Smooth muscle cell (in vitro differentiated cells): Measurements from ENCODE around the gene STK24. TPM values are rescaled to one million over a fixed set of nuclear protein-coding genes. Genes with fewer than 3 reads are reported as not detected.

Experiments used
- DNase-seq: peaks from one replicate; lab custom pipeline; 2025; ENCODE audit not compliant: unreplicated experiment; lab: John Stamatoyannopoulos, UW
- H2AFZ ChIP-seq: fragments of 200-600 bp; sonication (generic); 2 replicates; pipeline ENCODE4 v1.6.0; 2016; ENCODE audit warnings: antibody characterized with exemption, low read depth, mild to moderate bottlenecking
- H3F3A ChIP-seq: fragments of 200-600 bp; sonication (generic); 2 replicates; pipeline ENCODE4 v1.6.0; 2017; ENCODE audit warnings: antibody characterized with exemption, low read depth
- H3K27ac ChIP-seq: fragments of 200-600 bp; sonication (generic); 2 replicates; pipeline ENCODE4 v1.5.1; 2016; ENCODE audit warnings: low read depth, mild to moderate bottlenecking
- H3K27me3 ChIP-seq: fragments of 200-600 bp; sonication (generic); 2 replicates; pipeline ENCODE4 v1.6.1; 2016; ENCODE audit warnings: low read depth, mild to moderate bottlenecking
- H3K36me3 ChIP-seq: fragments of 200-600 bp; sonication (generic); 2 replicates; pipeline ENCODE4 v1.5.1; 2016; ENCODE audit warnings: low read depth
- H3K4me1 ChIP-seq: fragments of 200-600 bp; sonication (generic); 2 replicates; pipeline ENCODE4 v1.5.1; 2016; ENCODE audit warnings: low read depth
- H3K4me2 ChIP-seq: fragments of 200-600 bp; sonication (generic); 2 replicates; pipeline ENCODE4 v1.6.0; 2016; ENCODE audit warnings: mild to moderate bottlenecking
- H3K4me3 ChIP-seq: fragments of 200-600 bp; sonication (generic); 2 replicates; pipeline ENCODE4 v1.5.1; 2016; ENCODE audit warnings: mild to moderate bottlenecking
- H3K79me2 ChIP-seq: fragments of 200-600 bp; sonication (generic); 2 replicates; pipeline ENCODE4 v1.6.0; 2016; ENCODE audit warnings: low read depth, mild to moderate bottlenecking
- H3K9ac ChIP-seq: fragments of 200-600 bp; sonication (generic); 2 replicates; pipeline ENCODE4 v1.6.0; 2016; ENCODE audit warnings: low read depth
- H3K9me3 ChIP-seq: fragments of 200-600 bp; sonication (generic); replicated peaks from 2 replicates; pipeline ENCODE4 v1.5.1; 2016; ENCODE audit warnings: low read depth
- H4K20me1 ChIP-seq: fragments of 200-600 bp; sonication (generic); 2 replicates; pipeline ENCODE4 v1.6.0; 2016; ENCODE audit warnings: low read depth
- CTCF ChIP-seq: fragments of 200-600 bp; sonication (generic); IDR thresholded peaks from 2 replicates; pipeline ENCODE4 v1.5.1; 2017; ENCODE audit warnings: borderline replicate concordance, mild to moderate bottlenecking, antibody characterized with exemption; ENCODE audit not compliant: insufficient read depth, poor library complexity, severe bottlenecking
- WGBS: methylation state at CpG from one replicate; pipeline ENCODE4 v1.1.7; 2016; ENCODE audit warnings: low lambda C conversion rate; 5-methylcytosine and 5-hydroxymethylcytosine counted together
- polyA plus RNA-seq: library from polyadenylated mRNA; unstranded; fragments of >200 nt; fragmentation: Nextera tagmentation; extraction: Ambion mirVana; gene quantifications from 2 replicates; pipeline ENCODE4 v1.2.1, GENCODE V29; 2016
- total RNA-seq: library from RNA; depleted of rRNA; stranded (reverse); fragments of >200 nt; gene quantifications from 2 replicates; pipeline ENCODE4 v1.2.3, GENCODE V29; 2014

STK24 gene
- total and polyA plus RNA-seq, 2 experiments from 2014 or later = 80.2 to 89.1 TPM

GRCh38 chr13:98567140-98567539 lies 9.8 kb downstream of the STK24 start:
- no peak overlapping the region for H3K4me3 ChIP-seq
- 98% methylated on average over 13 of the region's 13 CpGs for WGBS
- H3K9ac ChIP-seq = no peak overlapping the region
- no peak overlapping the region for H2AFZ ChIP-seq
- no peak for TF ChIP-seq CTCF
- H4K20me1 ChIP-seq = peaks cover 98% of the 10 kb centered on the region
- peak overlapping the region; percentile 40 for H3K27ac ChIP-seq
- DNase-seq = no peak
- H3K27me3 ChIP-seq = no peaks in the 10 kb centered on the region
- H3F3A ChIP-seq = peaks cover 15% of the 10 kb centered on the region
- H3K4me2 ChIP-seq = no peak overlapping the region
- peaks cover 37% of the 10 kb centered on the region for H3K4me1 ChIP-seq
- peaks cover 100% of the 10 kb centered on the region for H3K79me2 ChIP-seq
- no peaks in the 10 kb centered on the region for H3K9me3 ChIP-seq
- no peaks in the 10 kb centered on the region for H3K36me3 ChIP-seq

GRCh38 chr13:98565726-98566565 lies 11.0 kb downstream of the STK24 start:
- Histone ChIP-seq H3K79me2 (peaks cover 100% of the 10 kb centered on the region), H3K4me3 (no peak overlapping the region), H3K27me3 (no peaks in the 10 kb centered on the region), H3K4me1 (peaks cover 25% of the 10 kb centered on the region), H3K4me2 (peak overlapping the region; percentile 37), H3K9ac (no peak overlapping the region), H3K27ac (peak overlapping the region; percentile 40), H3K36me3 (no peaks in the 10 kb centered on the region), H3K9me3 (no peaks in the 10 kb centered on the region), H2AFZ (no peak overlapping the region), H4K20me1 (peaks cover 98% of the 10 kb centered on the region), H3F3A (peaks cover 5% of the 10 kb centered on the region)
- DNase-seq = no peak
- TF ChIP-seq CTCF = no peak
- WGBS = 72% methylated on average over 18 of the region's 18 CpGs

GRCh38 chr13:98564204-98564603 lies 12.7 kb downstream of the STK24 start:
- DNase-seq = no peak
- Histone ChIP-seq H4K20me1 (peaks cover 98% of the 10 kb centered on the region), H3K36me3 (no peaks in the 10 kb centered on the region), H3K9me3 (no peaks in the 10 kb centered on the region), H3K27me3 (no peaks in the 10 kb centered on the region), H2AFZ (no peak overlapping the region), H3K27ac (no peak overlapping the region), H3K9ac (no peak overlapping the region), H3K4me2 (no peak overlapping the region), H3K4me3 (no peak overlapping the region), H3K79me2 (peaks cover 100% of the 10 kb centered on the region), H3F3A (peaks cover 3% of the 10 kb centered on the region), H3K4me1 (peaks cover 20% of the 10 kb centered on the region)
- no peak for TF ChIP-seq CTCF
- WGBS = 82% methylated on average over 9 of the region's 9 CpGs

- WGBS = 52% methylated on average over 6 of the region's 6 CpGs
- Histone ChIP-seq H3K9me3 (no peaks in the 10 kb centered on the region), H3K4me2 (peak overlapping the region; percentile 73), H3K79me2 (peaks cover 100% of the 10 kb centered on the region), H2AFZ (no peak overlapping the region), H4K20me1 (peaks cover 98% of the 10 kb centered on the region), H3F3A (peaks cover 5% of the 10 kb centered on the region), H3K27me3 (no peaks in the 10 kb centered on the region), H3K4me1 (peaks cover 26% of the 10 kb centered on the region), H3K4me3 (no peak overlapping the region), H3K36me3 (no peaks in the 10 kb centered on the region), H3K9ac (no peak overlapping the region), H3K27ac (peak overlapping the region; percentile 26)
- no peak for TF ChIP-seq CTCF
- DNase-seq = no peak
Measured at GRCh38 chr13:98563071-98563470, 13.8 kb downstream of the STK24 start.
